Lower leg skin (tissue), 4 donors: ENCODE data around the gene TRIM45. TPM values are rescaled to one million over a fixed set of nuclear protein-coding genes. Genes with fewer than 3 reads are reported as not detected.

Source experiments
- DNase-seq, 2 donors: peaks; one replicate each; pipeline ENCODE4 v3.0.0-alpha.2; 2019; ENCODE audit warnings: low spot score in 2 of 2
- H3K4me3 ChIP-seq: fragments of 200-600 bp; sonication (generic); 2 replicates; pipeline ENCODE4 v1.5.1; 2017; ENCODE audit warnings: mild to moderate bottlenecking, low read depth; ENCODE audit not compliant: poor library complexity, severe bottlenecking
- CTCF ChIP-seq, 3 donors: fragments of 450-650 bp; IDR thresholded peaks; one replicate each; pipeline ENCODE4 v1.5.1; 2016; ENCODE audit warnings: antibody characterized with exemption in 3 of 3, mild to moderate bottlenecking in 3 of 3, moderate library complexity in 2 of 3
- POLR2A ChIP-seq, 2 donors: fragments of 450-650 bp; IDR thresholded peaks; one replicate each; pipeline ENCODE4 v1.6.1; 2016 to 2017; ENCODE audit warnings: antibody characterized with exemption in 2 of 2, mild to moderate bottlenecking in 1 of 2, moderate library complexity in 1 of 2
- WGBS, 2 donors: methylation state at CpG; one replicate each; pipeline ENCODE4 v1.1.5; 2018; 5-methylcytosine and 5-hydroxymethylcytosine counted together
- intact Hi-C: fragments of 100-400 bp; cut with DNase I; formaldehyde crosslinking; loops from one replicate; pipeline ENCODE4 v1.15.0; 2023; ENCODE audit warnings: low total_unique reads
- total RNA-seq, 4 donors: library from RNA; depleted of rRNA; stranded (reverse); fragments of >200 nt; gene quantifications; one replicate each; pipeline ENCODE4 v1.1.0, GENCODE V29; 2016

The TRIM45 gene
- total RNA-seq, 4 donors from 2014 or later, result 0.84 to 3.9 (median 1.8) TPM

GRCh38 chr1:117076648-117077047, 44.9 kb downstream of the TRIM45 start:
- TF ChIP-seq CTCF (IDR thresholded peaks at IDR 0.05) (no peak), POLR2A (IDR thresholded peaks at IDR 0.05) (no peak)
- H3K4me3 ChIP-seq, result no peak overlapping the region
- intact Hi-C loops, result no loop called here
- DNase-seq, result no peak
- WGBS, 2 donors, result 98% methylated on average over 5 of the region's 5 CpGs

GRCh38 chr1:117070124-117070523, 51.4 kb downstream of the TRIM45 start:
- DNase-seq, result no peak
- intact Hi-C loops, result no loop called here
- TF ChIP-seq POLR2A (IDR thresholded peaks at IDR 0.05) (no peak), CTCF (IDR thresholded peaks at IDR 0.05) (no peak)
- no peak overlapping the region for H3K4me3 ChIP-seq
- WGBS, 2 donors, result 83 to 94% methylated on average over 2 of the region's 2 CpGs

- intact Hi-C loops, result loop anchor here (5.0 kb wide), 1 partner anchor 53 kb away; the partner anchor contains the start of gene TRIM45
- WGBS, 2 donors, result 84 to 87% methylated on average over 4 of the region's 4 CpGs
Measured at GRCh38 chr1:117069220-117069844, 52.2 kb downstream of the TRIM45 start.

GRCh38 chr1:117068580-117068979, 53.0 kb downstream of the TRIM45 start:
- TF ChIP-seq CTCF (IDR thresholded peaks at IDR 0.05) (no peak), POLR2A (IDR thresholded peaks at IDR 0.05) (no peak)
- DNase-seq, result no peak
- no peak overlapping the region for H3K4me3 ChIP-seq
- 92 to 93% methylated on average over 5 of the region's 5 CpGs for WGBS, 2 donors
- intact Hi-C loops, result loop anchor here (5.0 kb wide), 1 partner anchor 54 kb away; the partner anchor contains the start of gene TRIM45

More at GRCh38 chr1:117069220-117069844, 52.2 kb downstream of the TRIM45 start:
- H3K4me3 ChIP-seq, result no peak overlapping the region
- no peak for DNase-seq
- no peak for TF ChIP-seq CTCF (IDR thresholded peaks at IDR 0.05)
- no peak for TF ChIP-seq POLR2A (IDR thresholded peaks at IDR 0.05)

- intact Hi-C loops, result loop anchor here (5.0 kb wide), 1 partner anchor 55 kb away; the partner anchor contains the start of gene TRIM45
- 67 to 71% methylated on average over 6 of the region's 6 CpGs for WGBS, 2 donors
- no peak overlapping the region for H3K4me3 ChIP-seq
- DNase-seq, result no peak
- TF ChIP-seq POLR2A (IDR thresholded peaks at IDR 0.05) (no peak), CTCF (IDR thresholded peaks at IDR 0.05) (peak in 1 of 3 donors; percentile 13)
Measured at GRCh38 chr1:117067533-117068370, 53.8 kb downstream of the TRIM45 start.
